ENCODE measurements around the gene FRMPD1.
"Not testable (repeated sequence)": the region's sequence is repeated elsewhere in the genome, so short reads cannot be mapped to it uniquely, and the experiment has no call there.

Gene FRMPD1

GRCh38 chr9:37760416-37761161, 109.8 kb downstream of the FRMPD1 start:
- H3K4me3 ChIP-seq (ENCODE audit: low read depth, low read length) = no peak overlapping the region
- DNase-seq (ENCODE audit: low read depth) = peak; percentile 51

- no peak overlapping the region for H3K4me3 ChIP-seq (ENCODE audit: low read depth, low read length)
- peak; percentile 28 for DNase-seq (ENCODE audit: low read depth)
These were observed 110.8 kb downstream of the FRMPD1 start for GRCh38 chr9:37761511-37761910.

DNA sequence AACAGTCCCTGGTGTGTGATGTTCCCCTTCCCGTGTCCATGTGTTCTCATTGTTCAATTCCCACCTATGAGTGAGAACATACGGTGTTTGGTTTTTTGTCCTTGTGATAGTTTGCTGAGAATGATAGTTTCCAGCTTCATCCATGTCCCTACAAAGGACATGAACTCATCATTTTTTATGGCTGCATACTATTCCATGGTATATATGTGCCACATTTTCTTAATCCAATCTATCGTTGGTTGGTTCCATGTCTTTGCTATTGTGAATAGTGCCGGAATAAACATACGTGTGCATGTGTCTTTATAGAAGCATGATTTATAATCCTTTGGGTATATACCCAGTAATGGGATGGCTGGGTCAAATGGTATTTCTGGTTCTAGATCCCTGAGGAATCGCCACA, 114.5 kb downstream of the FRMPD1 start:
- not testable (repeated sequence) for DNase-seq (ENCODE audit: low read depth); H3K4me3 ChIP-seq (ENCODE audit: low read depth, low read length)

DNA sequence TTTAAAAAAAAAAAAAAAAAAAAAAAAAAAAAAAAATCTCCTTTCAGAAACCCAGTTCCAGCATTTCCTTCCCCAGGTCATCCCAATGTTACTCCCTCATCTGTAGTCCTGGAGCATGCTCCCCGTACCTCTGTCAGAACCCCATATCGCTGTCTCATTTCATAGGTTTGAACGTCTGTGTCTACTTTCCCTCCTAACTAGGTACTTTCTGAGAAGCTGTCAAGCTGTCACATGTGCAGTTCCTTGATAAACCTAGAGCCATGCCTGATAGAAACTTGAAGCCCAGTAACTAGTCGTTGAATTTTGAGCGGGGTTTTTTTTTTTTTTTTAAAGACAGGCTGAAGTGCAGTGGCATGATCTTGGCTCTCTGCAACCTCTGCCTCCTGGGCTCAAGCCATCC, 118.6 kb downstream of the FRMPD1 start:
- no peak overlapping the region for H3K4me3 ChIP-seq (ENCODE audit: low read depth, low read length)
- no peak for DNase-seq (ENCODE audit: low read depth)

GRCh38 chr9:37769995-37770394, 119.2 kb downstream of the FRMPD1 start:
- no peak overlapping the region for H3K4me3 ChIP-seq (ENCODE audit: low read depth, low read length)
- no peak for DNase-seq (ENCODE audit: low read depth)

GRCh38 chr9:37775216-37775919, 124.6 kb downstream of the FRMPD1 start:
- no peak for DNase-seq (ENCODE audit: low read depth)
- no peak overlapping the region for H3K4me3 ChIP-seq (ENCODE audit: low read depth, low read length)

DNA sequence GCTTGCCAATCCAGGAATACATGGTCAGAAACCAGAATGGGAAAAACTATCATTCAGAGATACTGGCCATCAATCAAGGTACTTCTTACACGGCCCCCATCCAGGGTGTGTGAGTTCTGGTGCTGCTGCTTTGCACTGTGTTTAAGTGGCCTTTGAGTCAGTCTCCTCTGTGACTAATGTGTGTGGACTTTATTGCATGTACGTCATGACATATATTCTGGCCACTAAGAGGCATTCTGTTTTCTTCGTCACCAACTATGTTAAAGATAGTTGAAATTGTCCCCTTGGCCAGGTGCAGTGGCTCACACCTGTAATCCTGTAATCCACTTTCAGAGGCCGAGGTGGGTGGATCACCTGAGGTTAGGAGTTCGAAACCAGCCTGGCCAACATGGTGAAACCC, 125.6 kb downstream of the FRMPD1 start:
- no peak for DNase-seq (ENCODE audit: low read depth)

DNA sequence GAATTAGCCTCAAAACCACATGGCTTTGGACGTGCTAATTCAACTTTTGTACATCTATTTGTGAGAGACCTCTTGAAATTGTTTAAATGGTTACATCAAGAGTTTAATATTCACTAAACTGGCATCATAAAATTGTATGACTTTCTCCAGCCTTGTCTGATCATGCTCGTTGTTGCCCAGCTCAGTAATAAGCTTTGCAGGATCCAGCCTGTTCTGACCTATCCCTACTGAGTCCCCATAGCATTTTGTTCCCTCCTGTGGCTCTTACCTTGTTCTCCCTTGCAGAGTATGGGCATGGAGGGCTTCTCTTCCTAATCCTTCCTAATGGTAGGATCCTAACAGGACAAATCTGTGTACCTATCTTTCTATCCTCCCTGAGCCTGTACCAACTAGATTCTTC, 127.8 kb downstream of the FRMPD1 start:
- H3K4me3 ChIP-seq (ENCODE audit: low read depth, low read length) = no peak overlapping the region
- DNase-seq (ENCODE audit: low read depth) = no peak

More for the DNA sequence above, 125.6 kb downstream of the FRMPD1 start:
- no peak overlapping the region for H3K4me3 ChIP-seq (ENCODE audit: low read depth, low read length)

DNA sequence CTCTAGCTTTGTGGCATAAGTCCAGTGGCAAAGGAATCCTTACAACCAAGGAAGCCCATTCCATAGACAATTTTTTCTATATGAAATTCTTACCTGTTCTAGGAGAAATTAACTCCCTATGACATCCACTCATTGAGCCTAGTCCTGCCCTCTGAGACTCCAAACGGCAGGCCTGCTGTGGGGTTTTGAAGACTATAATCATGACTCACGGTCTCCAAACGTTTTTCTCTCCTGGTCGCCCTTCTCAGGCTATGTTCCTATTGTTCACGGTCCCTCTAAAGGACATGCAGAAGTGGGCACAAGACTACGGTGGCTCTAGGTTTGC, 133.5 kb downstream of the FRMPD1 start:
- H3K4me3 ChIP-seq (ENCODE audit: low read depth, low read length) = peak overlapping the region; percentile 91
- no peak for DNase-seq (ENCODE audit: low read depth)

GRCh38 chr9:37784616-37785483, 134.1 kb downstream of the FRMPD1 start, which contains the start of gene EXOSC3:
Gene EXOSC3, minus strand, starts transcription at chr9:37785064. Its CDS starts 20 bp downstream, at chr9:37785044.
- peak; percentile 55 for DNase-seq (ENCODE audit: low read depth)
- H3K4me3 ChIP-seq (ENCODE audit: low read depth, low read length) = peak within 1 kb of the TSS; percentile 91

- DNase-seq (ENCODE audit: low read depth) = no peak
These were observed 136.3 kb downstream of the FRMPD1 start for GRCh38 chr9:37787059-37787458.

DNA sequence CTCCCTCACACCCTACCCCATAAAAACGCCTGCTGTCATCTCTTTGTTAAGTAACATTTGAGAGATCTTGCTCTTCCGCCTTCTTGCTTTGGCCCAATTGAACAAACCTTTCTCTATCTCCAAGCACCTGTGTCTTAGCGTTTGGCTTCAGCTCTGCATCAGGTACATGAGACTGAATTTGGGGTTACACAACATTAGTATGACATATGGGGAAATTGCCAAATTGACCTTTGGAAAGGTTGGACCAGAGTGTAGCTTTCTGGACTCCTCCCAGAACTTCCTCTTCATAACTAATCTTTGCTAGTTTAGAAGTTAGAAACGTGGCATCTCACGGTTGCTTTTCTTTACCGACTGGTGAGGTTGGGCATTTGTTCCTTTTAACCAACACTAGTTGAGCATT, 137.6 kb downstream of the FRMPD1 start:
- no peak for DNase-seq (ENCODE audit: low read depth)
- H3K4me3 ChIP-seq (ENCODE audit: low read depth, low read length) = no peak overlapping the region

More at GRCh38 chr9:37787059-37787458, 136.3 kb downstream of the FRMPD1 start:
- no peak overlapping the region for H3K4me3 ChIP-seq (ENCODE audit: low read depth, low read length)

DNA sequence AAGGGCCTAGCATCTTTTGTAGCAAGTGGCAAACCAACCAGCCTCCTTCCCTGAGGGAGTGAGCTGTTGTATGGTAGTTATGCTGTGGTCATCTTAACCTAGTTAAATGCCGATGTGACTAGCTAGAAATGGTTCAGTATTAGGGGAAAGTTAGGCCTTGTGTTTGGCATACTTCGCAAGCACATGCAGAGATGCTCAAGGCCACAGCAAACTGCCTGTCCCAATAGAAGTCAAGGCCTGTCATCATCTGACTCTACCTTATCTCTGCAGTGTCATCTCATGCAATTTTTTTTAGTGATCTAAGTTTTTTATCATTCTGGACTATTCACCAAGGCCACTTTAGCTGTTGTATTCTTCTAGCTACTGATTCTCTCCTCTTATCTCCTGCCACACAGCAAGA, 139.3 kb downstream of the FRMPD1 start:
- DNase-seq (ENCODE audit: low read depth) = no peak

DNA sequence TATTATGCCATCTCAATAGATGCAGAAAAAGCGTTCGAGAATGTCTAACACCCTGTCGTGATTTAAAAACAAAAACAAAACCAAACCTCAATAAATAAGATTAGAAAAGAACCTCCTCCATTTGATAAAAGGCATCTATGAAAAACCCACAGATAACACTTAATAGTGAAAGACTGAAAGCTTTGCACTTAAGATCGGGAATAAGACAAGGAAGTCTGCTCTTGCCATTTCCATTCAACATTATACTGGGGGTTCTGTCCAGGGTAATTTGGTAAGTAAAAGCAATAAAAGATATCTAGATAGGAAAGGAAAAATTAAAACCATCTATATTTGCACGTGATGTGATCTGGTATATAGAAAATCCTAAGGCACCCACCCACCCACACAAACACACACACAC, 141.4 kb downstream of the FRMPD1 start:
- DNase-seq (ENCODE audit: low read depth) = no peak
- no peak overlapping the region for H3K4me3 ChIP-seq (ENCODE audit: low read depth, low read length)

More for the DNA sequence above, 139.3 kb downstream of the FRMPD1 start:
- no peak overlapping the region for H3K4me3 ChIP-seq (ENCODE audit: low read depth, low read length)

GRCh38 chr9:37796232-37796631, 145.5 kb downstream of the FRMPD1 start:
- DNase-seq (ENCODE audit: low read depth) = no peak
- no peak overlapping the region for H3K4me3 ChIP-seq (ENCODE audit: low read depth, low read length)
